Retinal pigment epithelial cell (primary cell): ENCODE results near the gene FMO4.
A peak's percentile ranks its signal among the peaks of the same experiment; 100 is the strongest.

Source experiments
- DNase-seq: peaks from one replicate; pipeline ENCODE4 v3.0.0-alpha.2; 2010; ENCODE audit warnings: low read depth
- H3K4me3 ChIP-seq: 2 replicates; pipeline ENCODE4 v1.5.1; 2011; ENCODE audit warnings: mild to moderate bottlenecking, low read length, control low read depth, moderate library complexity
- TF ChIP-seq, protein P1 (sequence below): conservative IDR thresholded peaks from 2 replicates; pipeline ENCODE4 v1.5.1; 2011; ENCODE audit warnings: low read depth, low read length, control low read depth, inconsistent platforms

Gene FMO4

DNA sequence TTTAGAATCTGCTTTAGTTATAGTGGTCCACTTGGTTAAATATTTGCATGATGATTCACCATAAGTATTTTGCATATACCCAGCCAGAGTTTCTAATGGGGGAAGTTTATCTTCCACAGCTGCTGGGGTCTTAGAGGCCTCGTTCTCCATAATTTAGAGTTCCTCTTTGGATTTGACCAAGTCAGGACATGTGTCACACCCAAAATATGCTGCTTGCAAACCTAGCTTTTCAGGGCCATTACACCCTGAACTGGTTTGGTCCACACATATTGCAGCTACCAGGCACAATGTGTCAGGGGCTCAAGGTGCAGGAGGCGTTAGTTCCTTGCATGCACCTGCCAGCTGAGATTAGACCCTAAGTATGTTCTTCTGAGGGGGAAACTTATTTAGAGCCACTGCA is 17.1 kb upstream of the FMO4 start:
- TF ChIP-seq, protein P1, sequence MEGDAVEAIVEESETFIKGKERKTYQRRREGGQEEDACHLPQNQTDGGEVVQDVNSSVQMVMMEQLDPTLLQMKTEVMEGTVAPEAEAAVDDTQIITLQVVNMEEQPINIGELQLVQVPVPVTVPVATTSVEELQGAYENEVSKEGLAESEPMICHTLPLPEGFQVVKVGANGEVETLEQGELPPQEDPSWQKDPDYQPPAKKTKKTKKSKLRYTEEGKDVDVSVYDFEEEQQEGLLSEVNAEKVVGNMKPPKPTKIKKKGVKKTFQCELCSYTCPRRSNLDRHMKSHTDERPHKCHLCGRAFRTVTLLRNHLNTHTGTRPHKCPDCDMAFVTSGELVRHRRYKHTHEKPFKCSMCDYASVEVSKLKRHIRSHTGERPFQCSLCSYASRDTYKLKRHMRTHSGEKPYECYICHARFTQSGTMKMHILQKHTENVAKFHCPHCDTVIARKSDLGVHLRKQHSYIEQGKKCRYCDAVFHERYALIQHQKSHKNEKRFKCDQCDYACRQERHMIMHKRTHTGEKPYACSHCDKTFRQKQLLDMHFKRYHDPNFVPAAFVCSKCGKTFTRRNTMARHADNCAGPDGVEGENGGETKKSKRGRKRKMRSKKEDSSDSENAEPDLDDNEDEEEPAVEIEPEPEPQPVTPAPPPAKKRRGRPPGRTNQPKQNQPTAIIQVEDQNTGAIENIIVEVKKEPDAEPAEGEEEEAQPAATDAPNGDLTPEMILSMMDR = no peak
- no peak overlapping the region for H3K4me3 ChIP-seq
- DNase-seq = no peak

DNA sequence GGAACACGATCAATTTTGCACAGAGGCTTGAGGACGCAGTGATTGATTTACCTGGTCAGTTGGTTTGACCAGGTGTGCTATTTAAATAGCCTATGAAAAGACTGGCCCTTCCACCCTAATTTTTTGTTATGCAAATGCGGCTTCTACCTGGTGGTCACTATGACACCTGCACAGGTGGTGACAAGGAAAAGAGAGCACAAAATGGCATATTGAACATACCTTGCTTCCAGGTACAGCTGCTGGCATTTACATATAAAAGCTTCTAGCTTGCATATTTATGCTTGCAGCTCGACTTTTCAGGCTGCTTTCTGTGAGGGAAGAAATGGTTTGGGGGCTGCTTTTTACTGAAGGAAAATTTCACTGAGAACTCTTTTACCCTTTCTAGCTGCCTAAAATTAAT is 15.3 kb upstream of the FMO4 start:
- no peak overlapping the region for H3K4me3 ChIP-seq
- no peak for DNase-seq
- TF ChIP-seq, protein P1 = no peak

DNA sequence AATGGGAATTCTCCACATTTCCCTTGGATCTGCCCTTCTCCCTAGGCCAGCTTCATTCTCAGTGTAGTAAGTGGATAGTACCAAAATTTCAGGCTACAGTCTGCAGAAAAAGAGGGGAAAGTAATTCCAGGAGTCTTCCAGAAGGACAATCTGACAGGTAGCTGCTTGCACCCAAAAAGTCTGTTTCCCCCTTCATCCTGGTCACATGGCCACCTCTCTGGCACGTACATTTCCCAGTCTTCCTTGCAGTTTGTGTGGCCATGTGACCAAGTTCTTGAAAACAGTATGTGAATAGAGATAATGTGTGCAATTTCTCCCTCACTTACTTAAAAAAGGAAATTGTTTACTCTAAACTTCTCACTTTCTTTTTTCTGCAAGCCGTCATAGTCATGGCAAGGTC is 14.6 kb upstream of the FMO4 start:
- TF ChIP-seq, protein P1 = no peak
- DNase-seq = no peak
- no peak overlapping the region for H3K4me3 ChIP-seq

DNA sequence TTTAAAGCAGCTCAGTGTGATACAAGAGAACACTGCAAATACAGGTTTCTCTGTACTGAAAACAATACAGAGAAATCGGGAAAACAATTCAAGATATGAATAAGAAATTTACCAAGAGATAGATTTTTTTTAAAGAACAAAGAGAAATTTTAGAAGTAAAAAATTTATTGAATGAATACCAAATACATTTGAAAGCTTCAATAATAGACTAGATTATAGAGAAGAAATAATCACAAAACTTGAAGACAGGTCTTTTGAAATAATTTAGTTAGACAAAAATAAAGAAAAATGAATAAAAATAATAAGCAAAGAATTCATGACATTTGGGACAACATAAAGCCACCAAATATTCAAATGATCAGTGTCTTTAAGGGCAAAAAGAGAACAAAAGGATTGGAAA is 13.6 kb upstream of the FMO4 start:
- no peak for DNase-seq
- no peak overlapping the region for H3K4me3 ChIP-seq
- TF ChIP-seq, protein P1 = no peak

DNA sequence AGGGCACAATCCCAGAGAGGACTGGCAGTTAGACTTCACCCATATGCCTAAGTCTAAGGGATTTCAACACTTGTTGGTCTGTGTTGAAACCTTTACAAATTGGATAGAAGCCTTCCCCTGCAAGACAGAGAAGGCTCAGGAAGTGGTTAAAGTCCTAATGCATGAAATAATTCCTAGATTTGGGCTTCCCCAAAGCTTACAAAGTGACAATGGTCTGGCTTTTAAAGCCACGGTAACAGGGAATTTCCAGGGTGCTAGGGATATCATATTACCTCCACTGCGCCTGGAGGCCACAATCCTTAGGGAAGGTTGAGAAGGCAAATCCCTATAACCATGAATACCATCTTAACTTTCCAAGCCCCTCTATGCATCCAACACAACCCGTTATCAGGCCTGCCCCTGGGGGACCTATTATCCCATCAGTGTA is 3.3 kb upstream of the FMO4 start:
- TF ChIP-seq, protein P1 = no peak
- no peak for DNase-seq
- H3K4me3 ChIP-seq = no peak overlapping the region

DNA sequence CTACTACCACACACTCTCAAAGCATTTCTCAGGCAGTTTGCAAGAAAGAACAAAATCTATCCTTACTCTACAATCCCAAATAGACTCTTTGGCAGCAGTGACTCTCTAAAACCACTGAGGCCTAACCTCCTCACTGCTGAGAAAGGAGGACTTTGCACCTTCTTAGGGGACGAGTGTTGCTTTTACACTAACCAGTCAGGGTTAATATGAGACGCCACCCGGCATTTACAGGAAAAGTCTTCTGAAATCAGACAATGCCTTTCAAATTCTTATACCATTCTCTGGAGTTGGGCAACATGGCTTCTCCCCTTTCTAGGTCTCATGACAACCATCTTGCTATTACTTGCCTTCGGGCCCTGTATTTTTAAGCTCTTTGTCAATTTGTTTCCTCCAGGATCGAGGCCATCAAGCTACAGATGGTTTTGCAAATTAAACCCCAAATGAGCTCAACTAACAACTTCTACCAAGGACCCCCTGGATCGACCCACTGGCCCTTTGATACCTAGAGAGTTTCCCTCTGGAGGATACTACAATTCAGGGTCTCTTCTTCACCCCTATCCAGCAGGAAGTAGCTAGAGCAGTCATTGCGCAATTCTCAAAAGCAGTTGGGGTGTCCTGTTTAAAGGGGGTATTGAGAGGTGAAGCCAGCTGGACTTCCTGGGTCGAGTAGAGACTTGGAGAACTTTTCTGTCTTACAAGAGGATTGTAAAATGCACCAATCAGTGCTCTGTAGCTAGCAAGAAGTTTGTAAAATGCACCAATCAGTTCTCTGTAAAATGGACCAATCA is 2.0 kb upstream of the FMO4 start:
- no peak overlapping the region for H3K4me3 ChIP-seq
- TF ChIP-seq, protein P1 = no peak

DNA sequence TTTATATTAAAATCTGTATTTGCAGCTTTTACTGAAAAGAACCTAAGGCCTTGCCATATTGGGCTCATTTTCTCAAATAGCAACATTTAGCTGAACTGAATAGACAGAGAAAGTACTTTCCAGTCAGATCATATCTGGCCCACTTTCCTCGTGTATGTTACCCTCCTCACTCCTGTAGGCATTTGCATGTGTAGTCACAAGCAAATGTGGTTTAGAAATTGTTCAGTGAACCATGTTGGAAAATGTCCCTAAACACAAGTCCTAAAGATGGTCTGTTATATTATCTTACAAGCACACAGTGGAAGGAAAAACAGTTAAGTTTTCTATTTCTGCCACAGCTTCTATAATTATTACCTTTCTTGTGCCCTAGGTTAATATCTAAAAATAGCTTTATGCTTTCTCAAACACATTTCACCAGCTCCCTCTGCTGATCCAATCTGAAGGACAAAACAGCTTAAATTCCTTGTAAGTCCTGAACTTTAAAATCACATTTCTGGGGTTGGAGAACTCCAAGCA is 606 bp upstream of the FMO4 start:
- H3K4me3 ChIP-seq = peak overlapping the region; percentile 9
- TF ChIP-seq, protein P1 = no peak
- DNase-seq = no peak

More for the DNA sequence above, 2.0 kb upstream of the FMO4 start:
- no peak for DNase-seq
